Measurements from ENCODE around the gene LCE3E.
A peak's percentile ranks its signal among the peaks of the same experiment; 100 is the strongest.
"Not testable (repeated sequence)": the region's sequence is repeated elsewhere in the genome, so short reads cannot be mapped to it uniquely, and the experiment has no call there.

The LCE3E gene, protein sequence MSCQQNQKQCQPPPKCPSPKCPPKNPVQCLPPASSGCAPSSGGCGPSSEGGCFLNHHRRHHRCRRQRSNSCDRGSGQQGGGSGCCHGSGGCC

DNA sequence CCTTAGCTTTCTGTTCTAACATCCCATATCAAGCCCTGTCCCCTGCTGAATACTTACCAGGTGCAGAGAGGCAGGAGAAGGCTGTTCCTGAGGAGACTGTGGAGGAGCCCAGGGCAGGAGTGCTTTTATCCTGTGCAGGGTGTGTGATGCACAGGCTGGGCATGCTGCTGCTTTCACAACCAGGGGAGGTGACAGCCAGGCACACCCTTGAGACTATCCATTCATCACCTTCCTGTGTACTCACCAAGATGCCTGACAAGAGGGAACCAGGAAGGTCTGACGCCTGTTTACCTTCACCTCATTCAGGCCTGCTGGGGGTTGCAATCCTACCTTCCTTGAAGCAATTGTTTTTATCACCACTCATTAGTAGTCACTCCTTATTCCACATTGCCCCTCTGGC is at the start of gene LCE3E:
TSS of gene LCE3E (minus strand) at position 100 of the 400 bp plus-strand sequence. CDS start 572 bp downstream, outside the sequence.
- no peak for DNase-seq

DNA sequence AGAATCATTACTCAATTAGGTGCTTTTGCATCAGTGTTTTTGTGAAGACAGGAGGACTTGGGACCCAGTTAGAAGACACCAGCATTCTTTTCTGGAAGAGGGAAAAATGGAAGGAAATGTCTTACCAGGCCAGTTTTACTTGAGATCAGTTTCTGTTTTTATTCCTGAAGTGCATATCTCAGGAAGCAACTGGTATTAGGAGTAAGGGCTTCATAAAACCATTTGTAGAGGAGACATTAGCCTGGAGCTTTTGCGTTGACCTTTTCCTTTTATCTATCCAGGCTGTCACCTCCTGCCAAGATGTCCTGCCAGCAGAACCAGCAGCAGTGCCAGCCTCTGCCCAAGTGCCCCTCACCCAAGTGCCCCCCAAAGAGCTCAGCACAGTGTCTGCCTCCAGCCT is 46.9 kb upstream of the LCE3E start, which contains the start of gene LCE3B:
TSS of gene LCE3B (plus strand) at position 301 of the 400 bp plus-strand sequence. CDS start at position 301, 0 bp downstream.
- DNase-seq, result no peak

DNA sequence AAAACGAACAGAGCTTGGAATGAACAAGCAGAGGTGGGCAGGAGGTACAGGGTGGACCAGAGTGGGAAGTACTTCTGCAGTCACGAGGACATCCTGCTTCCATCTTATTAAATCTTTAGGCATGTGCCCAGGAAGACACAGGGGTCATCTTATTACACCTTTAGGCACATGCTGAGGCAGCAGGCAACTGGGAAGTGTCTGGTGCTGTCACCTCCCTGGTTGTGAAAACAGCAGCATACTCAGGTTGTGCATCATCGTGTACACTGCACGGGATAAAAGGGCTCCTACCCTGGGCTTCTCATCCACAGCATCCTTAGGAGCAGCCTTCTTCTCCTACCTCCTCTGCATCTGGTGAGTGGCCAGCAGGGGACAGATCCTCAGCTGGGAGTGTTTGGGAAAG is 33.4 kb upstream of the LCE3E start, which contains the start of gene LCE3C:
TSS of gene LCE3C (plus strand) at position 301 of the 400 bp plus-strand sequence. CDS start 498 bp downstream, outside the sequence.
- no peak for DNase-seq

- DNase-seq, result no peak
Measured at GRCh38 chr1:152596986-152597385, 30.4 kb upstream of the LCE3E start.

GRCh38 chr1:152585586-152585985 is 19.0 kb upstream of the LCE3E start:
- no peak for DNase-seq

DNA sequence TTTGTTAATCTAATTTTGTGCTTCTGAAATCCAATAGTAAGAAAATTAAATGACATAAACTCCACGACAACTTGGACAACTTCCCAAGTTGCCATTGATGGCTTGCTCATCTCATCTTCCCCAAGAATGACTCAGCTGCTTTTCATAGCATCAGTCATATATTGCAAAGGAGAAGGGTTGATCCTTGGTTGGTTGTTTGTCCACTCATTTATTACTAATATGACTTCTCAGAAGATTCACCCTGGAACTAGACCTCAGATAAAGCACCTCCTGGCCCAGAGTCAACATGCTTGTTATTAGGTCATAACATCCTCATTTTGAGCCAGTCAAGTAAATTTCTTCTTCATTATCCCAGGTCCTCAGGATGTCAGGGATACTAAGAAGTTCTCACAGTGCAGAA is 16.1 kb upstream of the LCE3E start:
- no peak for DNase-seq

GRCh38 chr1:152580433-152580832 is 13.9 kb upstream of the LCE3E start, which contains the start of gene LCE3D:
Gene LCE3D (minus strand): TSS chr1:152580516. CDS start chr1:152579936, 580 bp downstream.
- DNase-seq, result no peak

DNA sequence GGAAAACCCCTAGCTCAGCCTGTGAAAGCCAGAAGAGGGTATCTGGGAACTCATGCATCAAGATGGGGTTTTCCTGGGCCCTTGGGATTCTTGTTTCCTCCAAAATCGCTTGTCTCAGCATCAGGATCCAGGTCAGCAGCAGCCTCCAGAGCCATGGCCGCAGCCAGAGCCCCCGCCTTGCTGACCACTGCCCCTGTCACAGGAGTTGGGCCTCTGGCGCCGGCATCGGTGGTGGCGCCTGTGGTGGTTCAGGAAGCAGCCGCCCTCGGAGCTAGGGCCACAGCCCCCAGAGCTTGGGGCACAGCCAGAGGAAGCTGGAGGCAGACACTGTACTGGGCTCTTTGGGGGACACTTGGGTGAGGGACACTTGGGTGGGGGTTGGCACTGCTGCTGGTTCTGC is 12.9 kb upstream of the LCE3E start:
- DNase-seq, result not testable (repeated sequence)

GRCh38 chr1:152577168-152577567 is 10.6 kb upstream of the LCE3E start:
- no peak for DNase-seq

DNA sequence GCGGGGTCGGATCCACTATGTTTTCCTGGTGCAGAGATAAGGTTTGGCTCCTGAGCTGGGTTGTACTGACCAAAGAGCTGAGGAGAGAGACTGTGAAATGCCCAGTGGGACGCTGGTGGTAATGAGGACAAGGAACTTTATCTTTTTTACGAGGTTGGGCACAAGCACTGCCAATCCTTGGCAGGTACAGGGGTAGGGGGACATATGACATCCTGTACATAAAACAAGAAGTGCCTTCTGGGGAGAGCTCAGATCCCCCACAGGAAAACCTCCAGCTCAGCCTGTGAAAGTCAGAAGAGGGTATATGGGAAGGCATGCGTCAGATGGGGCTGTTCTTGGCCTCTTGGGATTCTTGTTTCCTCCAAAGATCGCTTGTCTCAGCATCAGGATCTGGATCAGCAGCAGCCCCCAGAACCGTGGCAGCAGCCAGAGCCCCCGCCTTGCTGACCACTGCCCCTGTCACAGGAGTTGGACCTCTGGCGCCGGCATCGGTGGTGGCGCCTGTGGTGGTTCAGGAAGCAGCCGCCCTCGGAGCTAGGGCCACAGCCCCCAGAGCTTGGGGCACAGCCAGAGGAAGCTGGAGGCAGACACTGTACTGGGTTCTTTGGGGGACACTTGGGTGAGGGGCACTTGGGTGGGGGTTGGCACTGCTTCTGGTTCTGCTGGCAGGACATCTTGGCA is 905 bp downstream of the LCE3E start:
- DNase-seq, result no peak

- no peak for DNase-seq
Measured at GRCh38 chr1:152565115-152565514, 1.5 kb downstream of the LCE3E start.

DNA sequence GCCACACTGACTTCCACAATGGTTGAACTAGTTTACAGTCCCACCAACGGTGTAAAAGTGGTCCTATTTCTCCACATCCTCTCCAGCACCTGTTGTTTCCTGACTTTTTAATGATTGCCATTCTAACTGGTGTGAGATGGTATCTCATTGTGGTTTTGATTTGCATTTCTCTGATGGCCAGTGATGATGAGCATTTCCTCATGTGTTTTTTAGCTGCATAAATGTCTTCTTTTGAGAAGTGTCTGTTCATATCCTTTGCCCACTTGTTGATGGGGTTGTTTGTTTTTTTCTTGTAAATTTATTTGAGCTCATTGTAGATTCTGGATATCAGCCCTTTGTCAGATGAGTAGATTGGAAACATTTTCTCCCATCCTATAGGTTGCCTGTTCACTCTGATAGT is 18.2 kb downstream of the LCE3E start:
- not testable (repeated sequence) for DNase-seq

- DNase-seq, result no peak
Measured at GRCh38 chr1:152546704-152547103, 19.9 kb downstream of the LCE3E start.

DNA sequence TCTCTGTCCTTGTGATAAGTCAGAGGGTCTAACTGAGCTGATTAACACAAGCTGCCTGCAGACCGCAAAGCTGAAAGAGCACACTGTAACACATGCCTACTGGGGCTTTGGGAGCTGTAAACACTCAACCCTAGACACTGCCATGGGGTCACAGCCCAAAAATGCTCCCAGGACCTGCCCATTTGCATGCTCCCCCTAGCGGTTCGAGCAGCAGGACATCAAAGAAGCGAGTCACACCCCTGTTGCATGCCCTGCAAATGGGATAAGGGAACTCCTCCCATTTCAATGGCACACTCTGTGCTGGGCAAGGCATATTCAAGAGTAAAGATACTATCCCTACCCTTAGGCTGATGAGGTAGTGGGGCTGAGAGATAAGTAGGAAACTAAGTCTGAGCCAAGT is 22.8 kb downstream of the LCE3E start:
- DNase-seq, result no peak

- no peak for DNase-seq
Measured at GRCh38 chr1:152539901-152540300, 26.7 kb downstream of the LCE3E start.

- DNase-seq, result no peak
Measured at GRCh38 chr1:152537496-152537895, 29.1 kb downstream of the LCE3E start.

- DNase-seq, result no peak
Measured at GRCh38 chr1:152535774-152536173, 30.8 kb downstream of the LCE3E start.

- peak; percentile 2 for DNase-seq
Measured at GRCh38 chr1:152533327-152533938, 33.1 kb downstream of the LCE3E start.

- DNase-seq, result no peak
Measured at GRCh38 chr1:152525080-152525641, 41.4 kb downstream of the LCE3E start.

GRCh38 chr1:152520561-152521090 is 46.0 kb downstream of the LCE3E start:
- no peak for DNase-seq

- DNase-seq, result no peak
Measured at GRCh38 chr1:152519851-152520250, 46.7 kb downstream of the LCE3E start.

GRCh38 chr1:152517237-152517811 is 49.3 kb downstream of the LCE3E start:
- DNase-seq, result no peak

GRCh38 chr1:152516082-152516481 is 50.5 kb downstream of the LCE3E start:
- DNase-seq, result no peak
